22Rv1 (cell line): ENCODE measurements around the gene SLC6A5.

Experiments
- H3K27ac ChIP-seq: fragments of 450-650 bp; 2 replicates; pipeline ENCODE4 v1.5.1; 2017
- CTCF ChIP-seq: fragments of 450-650 bp; IDR thresholded peaks from 2 replicates; pipeline ENCODE4 v1.5.1; 2017; ENCODE audit warnings: mild to moderate bottlenecking
- ZFX ChIP-seq: fragments of 450-650 bp; IDR thresholded peaks from 2 replicates; pipeline ENCODE4 v1.6.1; 2017; ENCODE audit warnings: antibody characterized with exemption, borderline replicate concordance

The SLC6A5 gene

GRCh38 chr11:20590381-20590780 is 9.0 kb upstream of the SLC6A5 start:
- no peak overlapping the region for H3K27ac ChIP-seq
- TF ChIP-seq CTCF (no peak), ZFX (no peak)

DNA sequence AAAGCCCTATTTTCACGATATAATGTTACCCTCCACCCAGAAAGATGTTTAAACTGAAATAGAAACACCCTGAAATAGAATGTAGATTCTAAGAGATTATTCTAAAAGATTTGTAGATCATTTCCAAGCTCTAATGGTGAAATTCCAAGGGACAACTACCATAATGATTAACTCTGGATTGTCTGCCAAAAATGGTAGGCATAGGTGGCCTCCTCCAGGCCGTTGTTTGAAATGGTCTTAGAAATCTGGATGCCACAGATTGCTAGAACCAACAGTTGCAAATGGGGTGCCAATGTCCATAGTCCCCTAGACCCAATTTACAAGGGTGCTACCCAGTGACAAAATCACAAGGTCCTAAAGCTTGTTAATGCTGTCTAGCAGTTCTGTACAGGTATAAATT is 6.7 kb upstream of the SLC6A5 start:
- no peak overlapping the region for H3K27ac ChIP-seq
- TF ChIP-seq CTCF (no peak), ZFX (no peak)

- TF ChIP-seq ZFX = no peak
- no peak for TF ChIP-seq CTCF
- H3K27ac ChIP-seq = no peak overlapping the region
These were observed 4.9 kb upstream of the SLC6A5 start for GRCh38 chr11:20594274-20595061.

DNA sequence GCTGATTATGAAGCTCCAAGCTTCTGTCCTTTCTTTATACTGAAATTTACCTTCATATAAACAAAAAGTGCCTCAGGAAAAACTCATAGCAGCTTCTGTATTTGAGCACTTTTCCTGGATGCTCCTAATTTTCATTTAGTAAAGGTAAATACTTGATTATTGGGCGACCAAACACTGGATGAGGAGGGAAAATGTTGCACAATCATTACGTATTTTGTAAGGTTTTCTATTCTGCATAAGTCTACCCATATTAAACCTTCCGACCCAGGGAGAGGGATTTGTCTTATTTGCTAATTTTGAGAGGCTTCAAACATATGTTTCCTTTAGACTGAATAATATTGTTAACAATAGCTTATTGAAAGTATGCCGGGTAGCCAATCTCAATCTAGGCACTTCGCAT is 4.3 kb upstream of the SLC6A5 start:
- TF ChIP-seq ZFX (no peak), CTCF (no peak)

GRCh38 chr11:20596205-20597153 is 2.9 kb upstream of the SLC6A5 start:
- no peak overlapping the region for H3K27ac ChIP-seq

More for the DNA sequence above, 4.3 kb upstream of the SLC6A5 start:
- H3K27ac ChIP-seq = no peak overlapping the region

DNA sequence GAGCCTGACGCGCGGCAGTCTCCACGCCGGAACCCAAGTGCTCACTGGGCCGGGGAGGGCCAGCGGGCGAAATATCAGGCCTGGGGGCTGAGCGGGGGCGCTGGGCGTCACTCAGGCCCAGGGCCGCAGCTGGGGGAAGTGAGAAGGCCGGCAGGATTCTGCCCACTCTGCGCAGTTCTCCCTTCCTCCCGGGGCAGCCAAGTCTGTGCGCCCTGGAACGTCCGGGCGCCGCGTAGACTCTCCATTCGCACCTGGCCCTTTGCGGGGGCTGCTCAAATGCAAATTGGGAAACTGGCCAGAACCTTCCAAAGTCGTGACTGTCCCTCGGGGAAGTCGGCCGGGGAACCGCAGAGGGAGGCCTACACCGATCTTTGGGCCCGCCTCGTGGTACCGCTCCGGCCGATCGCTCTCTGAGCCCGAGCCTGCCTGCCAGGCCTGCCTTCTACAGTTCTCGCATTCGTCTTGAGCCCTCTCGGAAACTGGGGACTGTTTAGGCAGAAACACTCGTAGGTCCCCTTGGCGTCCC is 2.2 kb upstream of the SLC6A5 start:
- TF ChIP-seq ZFX (no peak), CTCF (no peak)
- no peak overlapping the region for H3K27ac ChIP-seq

More at GRCh38 chr11:20596205-20597153, 2.9 kb upstream of the SLC6A5 start:
- TF ChIP-seq ZFX (no peak), CTCF (no peak)
